C4-2B (cell line): Measurements from ENCODE around the gene UBA3.

Source experiments
- ZFX ChIP-seq: fragments of 450-650 bp; IDR thresholded peaks from 2 replicates; pipeline ENCODE4 v1.6.1; 2017
- TF ChIP-seq, protein P1 (sequence below): fragments of 450-650 bp; conservative IDR thresholded peaks from 2 replicates; pipeline ENCODE4 v1.5.1; 2017; ENCODE audit warnings: mild to moderate bottlenecking

DNA sequence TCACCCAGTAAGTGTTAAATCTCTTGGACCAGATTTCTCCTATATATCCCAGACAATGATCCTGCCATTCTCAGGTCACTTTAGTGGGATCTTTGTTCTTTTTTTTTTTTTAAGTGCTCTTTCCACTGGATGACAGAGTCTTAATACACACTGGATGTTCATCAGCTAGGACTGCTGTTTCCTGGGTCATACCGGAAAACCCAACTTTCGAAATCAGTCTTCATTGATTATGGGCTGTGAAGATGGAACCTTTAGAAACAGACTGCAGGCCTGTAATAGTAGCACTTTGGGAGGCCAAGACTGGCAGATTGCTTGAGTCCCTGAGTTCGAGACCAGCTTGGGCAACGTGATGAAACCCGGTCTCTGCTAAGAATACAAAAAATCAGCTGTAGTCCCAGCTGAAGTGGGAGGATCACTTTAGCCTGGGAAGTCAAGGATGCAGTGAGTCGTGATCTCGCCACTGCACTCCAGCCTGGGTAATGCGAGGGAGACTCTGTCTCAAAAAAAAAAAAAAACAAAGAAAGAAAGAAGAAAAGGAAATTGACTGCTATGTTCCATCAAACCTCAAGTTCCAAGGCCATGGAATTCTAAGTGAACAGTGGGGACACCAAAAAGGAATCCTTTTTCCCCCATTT is 69.0 kb downstream of the UBA3 start:
- TF ChIP-seq, protein P1, sequence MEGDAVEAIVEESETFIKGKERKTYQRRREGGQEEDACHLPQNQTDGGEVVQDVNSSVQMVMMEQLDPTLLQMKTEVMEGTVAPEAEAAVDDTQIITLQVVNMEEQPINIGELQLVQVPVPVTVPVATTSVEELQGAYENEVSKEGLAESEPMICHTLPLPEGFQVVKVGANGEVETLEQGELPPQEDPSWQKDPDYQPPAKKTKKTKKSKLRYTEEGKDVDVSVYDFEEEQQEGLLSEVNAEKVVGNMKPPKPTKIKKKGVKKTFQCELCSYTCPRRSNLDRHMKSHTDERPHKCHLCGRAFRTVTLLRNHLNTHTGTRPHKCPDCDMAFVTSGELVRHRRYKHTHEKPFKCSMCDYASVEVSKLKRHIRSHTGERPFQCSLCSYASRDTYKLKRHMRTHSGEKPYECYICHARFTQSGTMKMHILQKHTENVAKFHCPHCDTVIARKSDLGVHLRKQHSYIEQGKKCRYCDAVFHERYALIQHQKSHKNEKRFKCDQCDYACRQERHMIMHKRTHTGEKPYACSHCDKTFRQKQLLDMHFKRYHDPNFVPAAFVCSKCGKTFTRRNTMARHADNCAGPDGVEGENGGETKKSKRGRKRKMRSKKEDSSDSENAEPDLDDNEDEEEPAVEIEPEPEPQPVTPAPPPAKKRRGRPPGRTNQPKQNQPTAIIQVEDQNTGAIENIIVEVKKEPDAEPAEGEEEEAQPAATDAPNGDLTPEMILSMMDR = no peak
- TF ChIP-seq ZFX = no peak
